RWPE2 (cell line): ENCODE data around the gene HPS6.
A peak's percentile ranks its signal among the peaks of the same experiment; 100 is the strongest.
"Not testable (repeated sequence)": the region's sequence is repeated elsewhere in the genome, so short reads cannot be mapped to it uniquely, and the experiment has no call there.

Experiments used
- ATAC-seq: fragments of 200-7000 bp; cut with Tn5 transposase; 3 replicates; pipeline ENCODE4 v1.9.1; 2021; ENCODE audit warnings: low read depth
- DNase-seq: peaks from one replicate; pipeline ENCODE4 v3.0.0-alpha.2; 2020; ENCODE audit warnings: low spot score
- H3K27ac ChIP-seq: fragments of 450-650 bp; 2 replicates; pipeline ENCODE4 v1.5.1; 2017; ENCODE audit warnings: mild to moderate bottlenecking; ENCODE audit not compliant: poor library complexity, severe bottlenecking
- H3K27me3 ChIP-seq: fragments of 250-450 bp; sonication (Bioruptor Pico); 2 replicates; pipeline ENCODE4 v1.5.1; 2021; ENCODE audit warnings: mild to moderate bottlenecking, moderate library complexity; ENCODE audit not compliant: insufficient read depth, poor library complexity, severe bottlenecking
- H3K36me3 ChIP-seq: fragments of 250-450 bp; sonication (Bioruptor Pico); 2 replicates; pipeline ENCODE4 v1.5.1; 2020; ENCODE audit warnings: low read depth, mild to moderate bottlenecking, moderate library complexity
- H3K4me1 ChIP-seq: fragments of 250-450 bp; sonication (Bioruptor Pico); 2 replicates; pipeline ENCODE4 v1.5.1; 2021; ENCODE audit warnings: mild to moderate bottlenecking, moderate library complexity; ENCODE audit not compliant: insufficient read depth, poor library complexity, severe bottlenecking
- H3K4me3 ChIP-seq: fragments of 250-450 bp; sonication (Bioruptor Pico); 2 replicates; pipeline ENCODE4 v1.5.1; 2021; ENCODE audit warnings: mild to moderate bottlenecking, moderate library complexity; ENCODE audit not compliant: severe bottlenecking
- H3K9me3 ChIP-seq: fragments of 250-450 bp; sonication (Bioruptor Pico); 2 replicates; pipeline ENCODE4 v1.5.1; 2021; ENCODE audit warnings: mild to moderate bottlenecking, moderate library complexity; ENCODE audit not compliant: severe bottlenecking
- TF ChIP-seq, protein P1 (sequence below): fragments of 450-650 bp; IDR thresholded peaks from one replicate; pipeline ENCODE4 v1.5.1; 2017; ENCODE audit warnings: mild to moderate bottlenecking, moderate library complexity; ENCODE audit not compliant: poor library complexity, severe bottlenecking

HPS6 gene

DNA sequence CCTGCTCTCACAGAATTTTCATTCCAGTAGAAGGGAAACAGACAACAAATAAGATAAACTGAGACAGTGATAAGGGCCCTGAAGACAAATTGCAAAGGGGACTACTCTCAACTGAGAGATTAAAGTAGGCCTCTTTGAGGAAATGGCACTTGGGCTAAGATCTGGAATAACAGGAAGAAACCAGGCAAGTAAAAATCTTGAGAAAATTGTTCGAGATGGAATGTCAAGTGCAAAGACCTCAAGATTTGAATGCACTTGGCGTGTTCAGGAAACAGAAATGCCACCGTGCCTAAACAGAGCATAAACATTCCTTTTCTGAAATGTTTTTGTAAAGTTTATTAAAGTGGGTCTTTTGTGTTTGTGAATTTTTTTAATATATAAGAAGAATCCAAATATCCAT lies 19.9 kb upstream of the HPS6 start:
- TF ChIP-seq, protein P1, sequence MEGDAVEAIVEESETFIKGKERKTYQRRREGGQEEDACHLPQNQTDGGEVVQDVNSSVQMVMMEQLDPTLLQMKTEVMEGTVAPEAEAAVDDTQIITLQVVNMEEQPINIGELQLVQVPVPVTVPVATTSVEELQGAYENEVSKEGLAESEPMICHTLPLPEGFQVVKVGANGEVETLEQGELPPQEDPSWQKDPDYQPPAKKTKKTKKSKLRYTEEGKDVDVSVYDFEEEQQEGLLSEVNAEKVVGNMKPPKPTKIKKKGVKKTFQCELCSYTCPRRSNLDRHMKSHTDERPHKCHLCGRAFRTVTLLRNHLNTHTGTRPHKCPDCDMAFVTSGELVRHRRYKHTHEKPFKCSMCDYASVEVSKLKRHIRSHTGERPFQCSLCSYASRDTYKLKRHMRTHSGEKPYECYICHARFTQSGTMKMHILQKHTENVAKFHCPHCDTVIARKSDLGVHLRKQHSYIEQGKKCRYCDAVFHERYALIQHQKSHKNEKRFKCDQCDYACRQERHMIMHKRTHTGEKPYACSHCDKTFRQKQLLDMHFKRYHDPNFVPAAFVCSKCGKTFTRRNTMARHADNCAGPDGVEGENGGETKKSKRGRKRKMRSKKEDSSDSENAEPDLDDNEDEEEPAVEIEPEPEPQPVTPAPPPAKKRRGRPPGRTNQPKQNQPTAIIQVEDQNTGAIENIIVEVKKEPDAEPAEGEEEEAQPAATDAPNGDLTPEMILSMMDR: no peak
- Histone ChIP-seq H3K4me3 (no peak overlapping the region), H3K27ac (no peak overlapping the region), H3K9me3 (no peaks in the 10 kb centered on the region), H3K27me3 (no peaks in the 10 kb centered on the region), H3K36me3 (no peaks in the 10 kb centered on the region), H3K4me1 (no peaks in the 10 kb centered on the region)
- DNase-seq: no peak
- no peak for ATAC-seq

DNA sequence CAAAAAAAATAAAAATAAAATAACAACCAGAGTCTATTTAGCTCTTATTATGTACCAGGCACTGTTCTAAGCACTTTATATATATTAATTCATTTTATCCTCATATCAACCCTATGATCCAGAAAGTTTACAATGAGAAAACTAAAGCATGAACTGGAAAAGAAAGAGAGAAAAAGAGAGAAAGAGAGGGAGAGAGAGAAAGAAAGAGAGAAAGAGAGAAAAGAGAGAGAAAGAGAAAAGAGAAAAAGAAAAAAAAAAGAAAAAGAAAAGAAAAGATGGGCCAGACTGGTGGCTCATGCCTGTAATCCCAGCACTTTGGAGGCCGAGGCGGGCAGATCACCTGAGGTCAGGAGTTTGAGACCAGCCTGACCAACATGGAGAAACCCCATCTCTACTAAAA lies 19.1 kb upstream of the HPS6 start:
- TF ChIP-seq, protein P1: no peak
- no peak overlapping the region for H3K27ac ChIP-seq
- ATAC-seq: no peak
- no peak for DNase-seq
- H3K4me1 ChIP-seq: no peaks in the 10 kb centered on the region
- no peak overlapping the region for H3K4me3 ChIP-seq
- H3K9me3 ChIP-seq: no peaks in the 10 kb centered on the region
- no peaks in the 10 kb centered on the region for H3K36me3 ChIP-seq
- H3K27me3 ChIP-seq: no peaks in the 10 kb centered on the region

DNA sequence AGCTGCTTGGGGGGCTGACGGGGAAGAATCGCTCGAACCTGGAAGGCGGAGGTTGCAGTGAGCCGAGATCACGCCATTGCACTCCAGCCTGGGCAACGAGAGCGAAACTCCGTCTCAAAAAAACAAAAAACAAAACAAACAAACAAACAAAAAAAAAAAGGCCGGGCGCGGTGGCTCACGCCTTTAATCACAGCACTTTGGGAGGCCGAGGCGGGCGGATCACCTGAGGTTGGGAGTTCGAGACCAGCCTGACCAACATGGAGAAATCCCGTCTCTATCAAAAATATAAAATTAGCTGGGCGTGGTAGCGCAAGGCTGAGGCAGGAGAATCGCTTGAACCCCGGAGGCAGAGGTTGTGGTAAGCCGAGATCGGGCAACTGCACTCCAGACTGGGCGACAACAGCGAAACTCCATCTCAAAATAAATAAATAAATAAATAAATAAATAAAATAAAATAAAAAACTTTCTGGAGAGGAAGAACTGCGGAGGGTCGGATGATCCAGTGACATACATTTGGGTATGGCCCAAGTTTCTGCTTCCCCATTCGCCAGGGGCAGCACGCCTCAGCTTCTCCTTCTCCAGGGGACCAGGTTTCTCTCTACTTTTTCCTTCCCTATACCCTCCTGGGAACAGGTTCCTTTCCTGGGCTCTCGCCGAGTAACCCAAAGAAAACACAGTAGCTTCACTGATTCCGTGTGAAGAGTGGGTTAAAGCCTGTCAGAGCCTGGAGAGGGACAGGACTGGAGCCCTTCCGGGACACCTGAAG lies 10.1 kb upstream of the HPS6 start:
- ATAC-seq, H3K4me1 ChIP-seq, DNase-seq, H3K36me3 ChIP-seq, H3K27me3 ChIP-seq, H3K9me3 ChIP-seq: not testable (repeated sequence)
- Histone ChIP-seq H3K27ac (peak overlapping the region; percentile 66), H3K4me3 (peak overlapping the region; percentile 64)

DNA sequence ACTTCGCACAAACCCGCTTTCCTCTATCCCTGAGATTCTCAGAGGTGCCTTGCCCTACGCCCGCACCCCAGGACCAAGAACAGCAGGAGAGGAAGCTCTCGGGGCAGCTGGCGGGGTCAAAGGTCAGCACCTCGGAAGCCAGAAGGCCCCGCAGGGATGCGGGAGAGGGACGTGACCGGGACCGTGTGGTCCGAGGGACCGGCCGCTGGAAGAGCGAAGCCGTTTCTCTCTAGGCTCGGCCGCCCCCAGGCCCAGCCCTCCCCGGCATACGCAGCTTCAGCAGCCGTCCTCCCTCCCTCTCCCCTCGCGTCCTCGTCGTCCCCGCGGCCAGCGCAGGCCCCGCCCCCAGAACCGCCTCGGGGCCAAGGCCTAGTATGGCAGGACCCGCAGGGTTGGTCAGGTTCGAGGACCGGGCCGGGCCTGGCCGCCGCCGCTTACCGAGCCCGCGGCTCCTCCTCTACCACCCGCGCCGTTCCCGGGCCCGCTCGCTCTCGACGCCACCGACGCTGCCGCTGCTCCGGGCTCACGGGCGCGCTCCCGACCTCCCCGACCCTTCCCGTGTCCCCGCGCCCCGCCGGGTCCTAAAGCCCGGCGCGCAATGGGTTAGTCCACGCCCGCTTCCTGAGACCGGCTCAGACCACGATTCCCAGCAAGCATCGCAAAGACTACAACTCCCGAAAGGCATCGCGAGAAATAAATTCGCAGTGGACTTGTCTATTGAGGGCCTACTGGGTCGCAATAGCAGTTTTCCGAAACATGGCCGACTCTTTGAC lies 9.3 kb upstream of the HPS6 start, which contains the start of gene ARMH3:
Gene ARMH3, minus strand, starts transcription at position 527 of the 773 bp plus-strand sequence. CDS start 16,059 bp downstream, outside the sequence.
- H3K36me3 ChIP-seq: no peaks in the 10 kb centered on the region; the same call in 1 of the 2 replicates
- TF ChIP-seq, protein P1: no peak
- ATAC-seq (peak; percentile 97), DNase-seq (peak; percentile 94)
- H3K27ac ChIP-seq: peak within 1 kb of the TSS; percentile 66
- no peaks in the 10 kb centered on the region for H3K4me1 ChIP-seq
- H3K9me3 ChIP-seq: no peaks in the 10 kb centered on the region
- peak within 1 kb of the TSS; percentile 64 for H3K4me3 ChIP-seq
- H3K27me3 ChIP-seq: no peaks in the 10 kb centered on the region

DNA sequence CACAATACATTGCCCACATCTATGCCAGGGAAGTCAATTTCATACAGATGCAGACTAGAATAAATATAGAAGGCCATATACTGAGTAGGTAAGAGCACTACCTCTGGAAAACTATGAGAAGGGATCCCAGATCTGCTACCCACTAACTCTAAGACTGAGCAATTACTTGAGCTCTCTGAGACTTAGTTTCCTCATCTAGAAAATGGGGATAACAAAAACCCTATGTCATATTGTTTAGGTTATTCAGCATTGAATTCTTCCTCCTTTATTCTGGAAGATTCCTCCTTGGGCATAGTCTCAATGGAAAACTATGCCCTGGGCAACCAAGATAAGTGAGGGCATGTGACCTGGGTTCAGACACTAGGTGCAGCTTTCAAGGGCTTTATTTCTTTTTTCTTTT lies 5.2 kb upstream of the HPS6 start:
- ATAC-seq (no peak), DNase-seq (no peak)
- Histone ChIP-seq H3K4me3 (no peak overlapping the region), H3K4me1 (no peaks in the 10 kb centered on the region), H3K36me3 (no peaks in the 10 kb centered on the region), H3K9me3 (no peaks in the 10 kb centered on the region), H3K27me3 (no peaks in the 10 kb centered on the region), H3K27ac (no peak overlapping the region)
- TF ChIP-seq, protein P1: no peak
